Dendritic cell treated with granulocyte-macrophage colony-stimulating factor and Interleukin-4, amounts not matched to agents 40 ng/mL and 50 ng/mL, for 4 days (primary cell): ENCODE data around the gene ELMOD1.

ENCODE experiments used
- H3K27ac Mint-ChIP-seq: one replicate; pipeline ENCODE4 v1.8.0; 2022; ENCODE audit warnings: mild to moderate bottlenecking, mixed read lengths
- H3K27me3 Mint-ChIP-seq: one replicate; pipeline ENCODE4 v1.8.0; 2022; ENCODE audit warnings: mild to moderate bottlenecking, mixed read lengths
- H3K36me3 Mint-ChIP-seq: one replicate; pipeline ENCODE4 v1.8.0; 2022; ENCODE audit warnings: low read depth, mixed read lengths
- H3K4me1 Mint-ChIP-seq: one replicate; pipeline ENCODE4 v1.8.0; 2022; ENCODE audit warnings: low read depth, mixed read lengths
- H3K4me3 Mint-ChIP-seq: one replicate; pipeline ENCODE4 v1.8.0; 2022; ENCODE audit warnings: mild to moderate bottlenecking, moderate library complexity, mixed read lengths
- H3K9me3 Mint-ChIP-seq: one replicate; pipeline ENCODE4 v1.8.0; 2022; ENCODE audit warnings: mixed read lengths
- intact Hi-C: fragments of 100-400 bp; cut with micrococcal nuclease; formaldehyde crosslinking; loops from one replicate; pipeline ENCODE4 v1.15.0; 2022

The ELMOD1 gene

GRCh38 chr11:107699371-107700285 lies 108.7 kb downstream of the ELMOD1 start:
- Mint-ChIP-seq H3K9me3 (no peaks in the 10 kb centered on the region), H3K27ac (no peak overlapping the region), H3K27me3 (peaks cover 9% of the 10 kb centered on the region), H3K4me1 (no peaks in the 10 kb centered on the region), H3K36me3 (no peaks in the 10 kb centered on the region), H3K4me3 (no peak overlapping the region)
- intact Hi-C loops = no loop called here

GRCh38 chr11:107702109-107702660 lies 111.2 kb downstream of the ELMOD1 start:
- Mint-ChIP-seq H3K9me3 (no peaks in the 10 kb centered on the region), H3K27ac (no peak overlapping the region), H3K4me3 (no peak overlapping the region), H3K4me1 (no peaks in the 10 kb centered on the region), H3K36me3 (no peaks in the 10 kb centered on the region), H3K27me3 (peaks cover 8% of the 10 kb centered on the region)
- intact Hi-C loops = no loop called here

- no peak overlapping the region for H3K4me3 Mint-ChIP-seq
- no peaks in the 10 kb centered on the region for H3K36me3 Mint-ChIP-seq
- H3K27me3 Mint-ChIP-seq = peaks cover 6% of the 10 kb centered on the region
- no peak overlapping the region for H3K27ac Mint-ChIP-seq
- H3K4me1 Mint-ChIP-seq = no peaks in the 10 kb centered on the region
- H3K9me3 Mint-ChIP-seq = no peaks in the 10 kb centered on the region
- intact Hi-C loops = no loop called here
Measured at GRCh38 chr11:107702723-107703122, 111.8 kb downstream of the ELMOD1 start.

- no peaks in the 10 kb centered on the region for H3K9me3 Mint-ChIP-seq
- H3K4me1 Mint-ChIP-seq = no peaks in the 10 kb centered on the region
- intact Hi-C loops = no loop called here
- no peaks in the 10 kb centered on the region for H3K36me3 Mint-ChIP-seq
- H3K27me3 Mint-ChIP-seq = peaks cover 3% of the 10 kb centered on the region
- no peak overlapping the region for H3K4me3 Mint-ChIP-seq
- H3K27ac Mint-ChIP-seq = no peak overlapping the region
Measured at GRCh38 chr11:107704451-107704850, 113.5 kb downstream of the ELMOD1 start.

GRCh38 chr11:107705027-107705426 lies 114.1 kb downstream of the ELMOD1 start:
- Mint-ChIP-seq H3K4me1 (no peaks in the 10 kb centered on the region), H3K36me3 (no peaks in the 10 kb centered on the region), H3K27me3 (peaks cover 6% of the 10 kb centered on the region), H3K27ac (no peak overlapping the region), H3K4me3 (no peak overlapping the region), H3K9me3 (no peaks in the 10 kb centered on the region)
- intact Hi-C loops = no loop called here

GRCh38 chr11:107706531-107706930 lies 115.6 kb downstream of the ELMOD1 start:
- intact Hi-C loops = no loop called here
- no peaks in the 10 kb centered on the region for H3K4me1 Mint-ChIP-seq
- peaks cover 6% of the 10 kb centered on the region for H3K27me3 Mint-ChIP-seq
- H3K36me3 Mint-ChIP-seq = no peaks in the 10 kb centered on the region
- no peak overlapping the region for H3K27ac Mint-ChIP-seq
- H3K9me3 Mint-ChIP-seq = no peaks in the 10 kb centered on the region
- no peak overlapping the region for H3K4me3 Mint-ChIP-seq

GRCh38 chr11:107707215-107707671 lies 116.3 kb downstream of the ELMOD1 start:
- Mint-ChIP-seq H3K4me3 (no peak overlapping the region), H3K27ac (no peak overlapping the region), H3K36me3 (no peaks in the 10 kb centered on the region), H3K9me3 (no peaks in the 10 kb centered on the region), H3K4me1 (no peaks in the 10 kb centered on the region), H3K27me3 (peaks cover 4% of the 10 kb centered on the region)
- intact Hi-C loops = no loop called here

GRCh38 chr11:107707807-107708206 lies 116.9 kb downstream of the ELMOD1 start:
- Mint-ChIP-seq H3K27me3 (peaks cover 7% of the 10 kb centered on the region), H3K4me1 (no peaks in the 10 kb centered on the region)
- intact Hi-C loops = no loop called here

GRCh38 chr11:107708792-107709191 lies 117.8 kb downstream of the ELMOD1 start:
- peaks cover 7% of the 10 kb centered on the region for H3K27me3 Mint-ChIP-seq
- no peaks in the 10 kb centered on the region for H3K36me3 Mint-ChIP-seq
- no peaks in the 10 kb centered on the region for H3K4me1 Mint-ChIP-seq
- intact Hi-C loops = no loop called here
- H3K4me3 Mint-ChIP-seq = no peak overlapping the region
- H3K9me3 Mint-ChIP-seq = no peaks in the 10 kb centered on the region
- H3K27ac Mint-ChIP-seq = no peak overlapping the region

More at GRCh38 chr11:107707807-107708206, 116.9 kb downstream of the ELMOD1 start:
- Mint-ChIP-seq H3K4me3 (no peak overlapping the region), H3K36me3 (no peaks in the 10 kb centered on the region), H3K9me3 (no peaks in the 10 kb centered on the region), H3K27ac (no peak overlapping the region)

- Mint-ChIP-seq H3K4me1 (no peaks in the 10 kb centered on the region), H3K27me3 (peaks cover 7% of the 10 kb centered on the region), H3K36me3 (no peaks in the 10 kb centered on the region), H3K9me3 (no peaks in the 10 kb centered on the region), H3K27ac (no peak overlapping the region), H3K4me3 (no peak overlapping the region)
- intact Hi-C loops = no loop called here
Measured at GRCh38 chr11:107710301-107710700, 119.4 kb downstream of the ELMOD1 start.

- no peaks in the 10 kb centered on the region for H3K36me3 Mint-ChIP-seq
- no peaks in the 10 kb centered on the region for H3K4me1 Mint-ChIP-seq
- no peak within 1 kb of the TSS for H3K4me3 Mint-ChIP-seq
- peaks cover 9% of the 10 kb centered on the region for H3K27me3 Mint-ChIP-seq
- intact Hi-C loops = no loop called here
- no peaks in the 10 kb centered on the region for H3K9me3 Mint-ChIP-seq
- H3K27ac Mint-ChIP-seq = no peak within 1 kb of the TSS
Measured at GRCh38 chr11:107711861-107712755, 121.2 kb downstream of the ELMOD1 start, which contains the start of gene SLN. TSS of gene SLN (minus strand) at chr11:107712056.

- Mint-ChIP-seq H3K36me3 (no peaks in the 10 kb centered on the region), H3K27ac (no peak overlapping the region)
- intact Hi-C loops = no loop called here
Measured at GRCh38 chr11:107713009-107713408, 122.1 kb downstream of the ELMOD1 start.

More at GRCh38 chr11:107713009-107713408, 122.1 kb downstream of the ELMOD1 start:
- no peaks in the 10 kb centered on the region for H3K9me3 Mint-ChIP-seq
- peaks cover 9% of the 10 kb centered on the region for H3K27me3 Mint-ChIP-seq
- H3K4me3 Mint-ChIP-seq = no peak overlapping the region
- no peaks in the 10 kb centered on the region for H3K4me1 Mint-ChIP-seq
